Measurements from ENCODE around the gene CDH23. TPM values are rescaled to one million over a fixed set of nuclear protein-coding genes. Genes with fewer than 3 reads are reported as not detected.

The CDH23 gene
- total RNA-seq, 1 experiment from 2014 or later = 2.9 TPM

- no peak for TF ChIP-seq MXD4 (CRISPR knock-in tag; IDR thresholded peaks at IDR 0.05; ENCODE audit: borderline replicate concordance)
- TF ChIP-seq ATF1 (CRISPR knock-in tag; IDR thresholded peaks at IDR 0.05) = no peak
- TF ChIP-seq, protein P1, sequence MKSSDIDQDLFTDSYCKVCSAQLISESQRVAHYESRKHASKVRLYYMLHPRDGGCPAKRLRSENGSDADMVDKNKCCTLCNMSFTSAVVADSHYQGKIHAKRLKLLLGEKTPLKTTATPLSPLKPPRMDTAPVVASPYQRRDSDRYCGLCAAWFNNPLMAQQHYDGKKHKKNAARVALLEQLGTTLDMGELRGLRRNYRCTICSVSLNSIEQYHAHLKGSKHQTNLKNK (CRISPR knock-in tag; IDR thresholded peaks at IDR 0.05) = no peak
- TF ChIP-seq NFATC4 (CRISPR knock-in tag; IDR thresholded peaks at IDR 0.05) = no peak
- TF ChIP-seq, protein P2, sequence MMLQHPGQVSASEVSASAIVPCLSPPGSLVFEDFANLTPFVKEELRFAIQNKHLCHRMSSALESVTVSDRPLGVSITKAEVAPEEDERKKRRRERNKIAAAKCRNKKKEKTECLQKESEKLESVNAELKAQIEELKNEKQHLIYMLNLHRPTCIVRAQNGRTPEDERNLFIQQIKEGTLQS (CRISPR knock-in tag; conservative IDR thresholded peaks at IDR 0.05) = no peak
Measured at GRCh38 chr10:71754562-71754961, 357.8 kb downstream of the CDH23 start (continued).

DNA sequence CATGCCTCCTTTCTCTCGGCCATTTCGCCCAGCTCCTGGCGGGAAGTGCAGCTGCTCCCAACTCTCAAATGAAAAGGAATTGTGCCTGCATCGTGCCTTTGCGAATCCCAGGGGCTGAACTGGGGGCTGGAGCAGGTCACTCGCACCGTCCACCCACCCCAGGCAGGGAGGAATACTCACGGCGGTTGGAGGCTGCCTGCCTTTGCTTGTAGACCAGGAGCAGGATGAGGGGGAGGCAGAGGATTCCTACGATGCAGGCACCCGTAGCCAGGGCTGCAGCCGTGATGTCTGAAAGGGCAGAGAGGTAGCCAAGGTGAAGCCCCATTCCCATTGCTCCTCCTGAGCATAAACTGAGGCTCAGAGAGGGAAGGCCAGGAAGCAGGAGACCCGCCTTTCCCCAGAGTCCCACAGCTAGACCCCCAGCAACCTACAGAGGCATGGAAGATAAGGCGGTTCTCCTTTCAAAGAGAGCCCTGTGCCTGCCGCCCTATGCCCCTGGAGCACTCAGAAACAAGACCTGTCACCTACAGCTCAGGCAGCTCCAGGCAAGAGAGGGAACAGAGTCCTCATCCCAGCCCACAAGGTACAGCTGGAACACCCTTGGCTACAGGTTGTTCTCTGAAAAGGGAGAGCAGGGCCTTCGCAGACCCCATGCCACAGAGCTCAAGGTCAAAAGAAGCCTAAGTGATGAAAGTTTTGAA is 358.6 kb downstream of the CDH23 start:
- ChIA-PET CTCF (interaction anchor here (1.3 to 1.6 kb wide), 3 partner anchors 8 to 47 kb away, joined by 4 read pairs; partner anchors contain the start of gene VSIR), POLR2A (no interaction called here)
- H3K9me3 Mint-ChIP-seq = no peaks in the 10 kb centered on the region
- no peaks in the 10 kb centered on the region for H3K27me3 Mint-ChIP-seq (ENCODE audit: low read depth)
- peaks cover 18% of the 10 kb centered on the region for H3K4me1 Mint-ChIP-seq
- H3K36me3 Mint-ChIP-seq = no peaks in the 10 kb centered on the region
- H3K4me3 Mint-ChIP-seq = no peak overlapping the region
- DNase-seq (ENCODE audit: low spot score) = no peak
- H3K27ac Mint-ChIP-seq = no peak overlapping the region
- no peak for ATAC-seq
- TF ChIP-seq SMAD3 (CRISPR knock-in tag; IDR thresholded peaks at IDR 0.05; ENCODE audit: borderline replicate concordance) = no peak
- TF ChIP-seq, protein P3, sequence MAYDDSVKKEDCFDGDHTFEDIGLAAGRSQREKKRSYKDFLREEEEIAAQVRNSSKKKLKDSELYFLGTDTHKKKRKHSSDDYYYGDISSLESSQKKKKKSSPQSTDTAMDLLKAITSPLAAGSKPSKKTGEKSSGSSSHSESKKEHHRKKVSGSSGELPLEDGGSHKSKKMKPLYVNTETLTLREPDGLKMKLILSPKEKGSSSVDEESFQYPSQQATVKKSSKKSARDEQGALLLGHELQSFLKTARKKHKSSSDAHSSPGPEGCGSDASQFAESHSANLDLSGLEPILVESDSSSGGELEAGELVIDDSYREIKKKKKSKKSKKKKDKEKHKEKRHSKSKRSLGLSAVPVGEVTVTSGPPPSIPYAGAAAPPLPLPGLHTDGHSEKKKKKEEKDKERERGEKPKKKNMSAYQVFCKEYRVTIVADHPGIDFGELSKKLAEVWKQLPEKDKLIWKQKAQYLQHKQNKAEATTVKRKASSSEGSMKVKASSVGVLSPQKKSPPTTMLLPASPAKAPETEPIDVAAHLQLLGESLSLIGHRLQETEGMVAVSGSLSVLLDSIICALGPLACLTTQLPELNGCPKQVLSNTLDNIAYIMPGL (CRISPR knock-in tag; IDR thresholded peaks at IDR 0.05) = no peak

DNA sequence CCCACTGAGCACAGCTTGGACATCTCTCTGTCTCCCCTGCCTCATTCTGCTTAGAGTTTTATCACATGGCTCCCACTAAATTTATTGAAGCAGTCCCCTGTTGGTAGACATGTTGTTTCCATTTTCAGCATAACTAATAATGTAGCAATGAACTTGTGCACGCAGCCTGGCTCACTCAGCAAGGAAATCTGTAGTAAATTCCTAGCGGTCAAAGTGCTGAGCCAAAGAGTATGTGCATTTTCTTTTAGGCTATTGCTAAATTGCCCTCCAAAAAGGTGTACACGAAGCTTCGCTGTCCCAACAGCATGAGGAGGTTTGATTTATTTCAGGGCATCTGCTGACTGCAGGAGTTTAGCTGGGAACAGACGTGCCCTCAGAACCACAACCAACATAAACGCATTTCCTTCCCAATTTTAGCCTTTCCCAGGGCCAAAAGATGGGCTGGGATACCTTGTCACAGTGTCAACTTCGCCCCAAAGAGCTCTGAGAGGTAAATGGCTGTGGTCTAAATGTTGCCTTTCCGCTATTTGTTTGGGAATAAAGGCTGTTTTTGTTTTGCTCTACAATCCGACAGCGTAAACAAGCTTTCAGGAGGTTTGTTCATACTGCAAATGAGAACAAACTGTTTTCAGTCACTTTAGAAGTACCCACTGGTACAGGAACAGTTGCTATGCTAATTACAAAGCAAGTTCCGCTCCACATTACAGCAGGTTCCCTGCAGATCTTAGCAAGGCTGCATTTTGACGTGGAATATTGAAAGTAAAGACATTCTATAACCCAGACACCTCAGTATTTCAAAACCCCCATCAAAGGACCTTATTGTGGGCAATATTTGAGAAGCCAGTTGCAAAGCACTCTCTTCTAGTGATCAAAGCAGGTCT is 359.8 kb downstream of the CDH23 start:
- peaks cover 18% of the 10 kb centered on the region for H3K4me1 Mint-ChIP-seq
- no peak for DNase-seq (ENCODE audit: low spot score)
- no peaks in the 10 kb centered on the region for H3K9me3 Mint-ChIP-seq
- H3K36me3 Mint-ChIP-seq = no peaks in the 10 kb centered on the region
- no peak overlapping the region for H3K27ac Mint-ChIP-seq
- CTCF ChIA-PET = interaction anchor here (0.7 to 2.7 kb wide), 13 partner anchors 9 to 769 kb away, joined by 3 to 20 read pairs (median 5); partner anchors contain the start of genes C10orf105 and VSIR
- POLR2A ChIA-PET = interaction anchor here (0.6 kb wide), 1 partner anchor 1618 kb away, joined by 5 read pairs; no protein-coding TSS in a partner anchor
- H3K27me3 Mint-ChIP-seq (ENCODE audit: low read depth) = no peaks in the 10 kb centered on the region
- TF ChIP-seq ZNF396 (CRISPR knock-in tag; IDR thresholded peaks at IDR 0.05; ENCODE audit: borderline replicate concordance) = no peak
- TF ChIP-seq AFF4 (CRISPR knock-in tag; IDR thresholded peaks at IDR 0.05; ENCODE audit: borderline replicate concordance) = no peak
- TF ChIP-seq ZNF416 (CRISPR knock-in tag; IDR thresholded peaks at IDR 0.05) = no peak
- TF ChIP-seq E2F1 (CRISPR knock-in tag; IDR thresholded peaks at IDR 0.05) = no peak
- TF ChIP-seq, protein P4, sequence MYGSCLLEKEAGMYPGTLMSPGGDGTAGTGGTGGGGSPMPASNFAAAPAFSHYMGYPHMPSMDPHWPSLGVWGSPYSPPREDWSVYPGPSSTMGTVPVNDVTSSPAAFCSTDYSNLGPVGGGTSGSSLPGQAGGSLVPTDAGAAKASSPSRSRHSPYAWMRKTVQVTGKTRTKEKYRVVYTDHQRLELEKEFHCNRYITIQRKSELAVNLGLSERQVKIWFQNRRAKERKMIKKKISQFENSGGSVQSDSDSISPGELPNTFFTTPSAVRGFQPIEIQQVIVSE (CRISPR knock-in tag; IDR thresholded peaks at IDR 0.05; ENCODE audit: borderline replicate concordance) = no peak
- no peak for TF ChIP-seq ZNF219 (CRISPR knock-in tag; IDR thresholded peaks at IDR 0.05; ENCODE audit: borderline replicate concordance)
- TF ChIP-seq, protein P5, sequence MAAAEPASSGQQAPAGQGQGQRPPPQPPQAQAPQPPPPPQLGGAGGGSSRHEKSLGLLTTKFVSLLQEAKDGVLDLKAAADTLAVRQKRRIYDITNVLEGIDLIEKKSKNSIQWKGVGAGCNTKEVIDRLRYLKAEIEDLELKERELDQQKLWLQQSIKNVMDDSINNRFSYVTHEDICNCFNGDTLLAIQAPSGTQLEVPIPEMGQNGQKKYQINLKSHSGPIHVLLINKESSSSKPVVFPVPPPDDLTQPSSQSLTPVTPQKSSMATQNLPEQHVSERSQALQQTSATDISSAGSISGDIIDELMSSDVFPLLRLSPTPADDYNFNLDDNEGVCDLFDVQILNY (CRISPR knock-in tag; IDR thresholded peaks at IDR 0.05) = no peak
- TF ChIP-seq, protein P6, sequence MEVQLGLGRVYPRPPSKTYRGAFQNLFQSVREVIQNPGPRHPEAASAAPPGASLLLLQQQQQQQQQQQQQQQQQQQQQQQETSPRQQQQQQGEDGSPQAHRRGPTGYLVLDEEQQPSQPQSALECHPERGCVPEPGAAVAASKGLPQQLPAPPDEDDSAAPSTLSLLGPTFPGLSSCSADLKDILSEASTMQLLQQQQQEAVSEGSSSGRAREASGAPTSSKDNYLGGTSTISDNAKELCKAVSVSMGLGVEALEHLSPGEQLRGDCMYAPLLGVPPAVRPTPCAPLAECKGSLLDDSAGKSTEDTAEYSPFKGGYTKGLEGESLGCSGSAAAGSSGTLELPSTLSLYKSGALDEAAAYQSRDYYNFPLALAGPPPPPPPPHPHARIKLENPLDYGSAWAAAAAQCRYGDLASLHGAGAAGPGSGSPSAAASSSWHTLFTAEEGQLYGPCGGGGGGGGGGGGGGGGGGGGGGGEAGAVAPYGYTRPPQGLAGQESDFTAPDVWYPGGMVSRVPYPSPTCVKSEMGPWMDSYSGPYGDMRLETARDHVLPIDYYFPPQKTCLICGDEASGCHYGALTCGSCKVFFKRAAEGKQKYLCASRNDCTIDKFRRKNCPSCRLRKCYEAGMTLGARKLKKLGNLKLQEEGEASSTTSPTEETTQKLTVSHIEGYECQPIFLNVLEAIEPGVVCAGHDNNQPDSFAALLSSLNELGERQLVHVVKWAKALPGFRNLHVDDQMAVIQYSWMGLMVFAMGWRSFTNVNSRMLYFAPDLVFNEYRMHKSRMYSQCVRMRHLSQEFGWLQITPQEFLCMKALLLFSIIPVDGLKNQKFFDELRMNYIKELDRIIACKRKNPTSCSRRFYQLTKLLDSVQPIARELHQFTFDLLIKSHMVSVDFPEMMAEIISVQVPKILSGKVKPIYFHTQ (CRISPR knock-in tag; IDR thresholded peaks at IDR 0.05) = no peak
- TF ChIP-seq CBFB (CRISPR knock-in tag; IDR thresholded peaks at IDR 0.05; ENCODE audit: low read depth) = no peak
- no peak for TF ChIP-seq TCF7 (CRISPR knock-in tag; IDR thresholded peaks at IDR 0.05; ENCODE audit: low read depth)
- TF ChIP-seq FOXK1 (CRISPR knock-in tag; IDR thresholded peaks at IDR 0.05) = no peak
- no peak overlapping the region for H3K4me3 Mint-ChIP-seq
- no peak for ATAC-seq

Data from WTC11 (cell line).